Fibroblast of skin of back (primary cell): ENCODE measurements around the gene C6orf89. TPM values are rescaled to one million over a fixed set of nuclear protein-coding genes. Genes with fewer than 3 reads are reported as not detected.
A peak's percentile ranks its signal among the peaks of the same experiment; 100 is the strongest.

Experiments used
- DNase-seq: peaks from one replicate; pipeline ENCODE4 v3.0.0-alpha.2; 2013
- polyA plus RNA-seq, 2 experiments: library from polyadenylated mRNA; unstranded; fragments of 120-200 nt; gene quantifications; one replicate each; pipeline ENCODE4 v1.2.1, GENCODE V29; 2013; ENCODE audit not compliant: insufficient read length in 2 of 2

C6orf89 gene
- 35.0 TPM for polyA plus RNA-seq (2013, experiment 1 of 2; ENCODE audit: insufficient read length)
- 36.5 TPM for polyA plus RNA-seq (2013, experiment 2 of 2; ENCODE audit: insufficient read length)

GRCh38 chr6:36885461-36886401 is at the start of gene C6orf89:
TSS of gene C6orf89 (plus strand) at chr6:36885952. CDS start at chr6:36899445, 13,493 bp downstream.
- peak; percentile 97 for DNase-seq

DNA sequence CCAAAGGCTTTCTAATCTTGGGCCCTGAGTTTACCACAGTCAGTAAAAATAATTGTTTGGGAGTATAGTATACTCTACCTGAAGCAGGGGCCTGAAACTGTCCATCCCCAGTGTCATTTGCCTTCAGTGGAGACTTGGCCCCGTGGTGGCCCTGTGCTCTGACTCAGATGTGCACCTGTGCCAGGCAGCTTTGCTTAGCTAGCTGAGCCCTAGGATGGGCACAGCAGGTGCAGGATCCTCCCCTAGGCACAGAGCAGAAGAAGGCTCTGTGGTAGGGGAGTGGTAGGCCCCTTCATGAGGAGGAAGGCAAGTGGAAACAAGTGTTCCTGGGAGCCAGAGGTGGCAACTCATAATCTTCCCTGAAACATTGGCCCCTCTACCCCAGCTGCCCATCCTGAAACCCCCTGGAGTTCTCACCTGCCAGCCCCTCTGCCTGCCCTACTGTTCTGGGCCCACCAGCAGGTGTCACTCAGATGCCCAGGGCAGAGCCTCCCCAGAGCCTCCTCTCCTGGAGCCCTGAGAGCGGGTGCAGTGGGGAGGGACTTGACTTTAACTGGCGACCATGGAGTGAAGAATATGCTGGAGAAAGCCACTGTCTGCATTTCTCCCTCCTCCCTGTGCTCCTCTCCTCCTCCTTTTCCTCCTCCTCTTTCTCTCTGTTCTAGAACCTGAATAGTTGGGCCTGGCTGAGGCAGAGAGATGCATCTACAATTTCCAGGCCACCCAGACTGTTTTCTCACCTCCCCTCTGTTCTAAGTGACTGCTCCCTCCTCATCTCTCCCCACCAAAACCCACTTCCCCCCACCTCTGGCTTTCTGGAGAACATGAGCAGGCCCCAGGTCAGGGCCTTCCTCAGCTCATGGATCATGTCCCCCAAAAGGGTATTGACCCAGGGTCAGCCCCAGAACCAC is 49.4 kb upstream of the C6orf89 start:
- no peak for DNase-seq

- DNase-seq, result no peak
Measured at GRCh38 chr6:36837022-36837339, 48.8 kb upstream of the C6orf89 start.

GRCh38 chr6:36837686-36838085 is 48.1 kb upstream of the C6orf89 start:
- DNase-seq, result no peak

GRCh38 chr6:36838896-36839748 is 46.6 kb upstream of the C6orf89 start, which contains the start of gene CPNE5:
TSS of gene CPNE5 (minus strand) at chr6:36839444. CDS start at chr6:36839377, 67 bp downstream.
- no peak for DNase-seq

DNA sequence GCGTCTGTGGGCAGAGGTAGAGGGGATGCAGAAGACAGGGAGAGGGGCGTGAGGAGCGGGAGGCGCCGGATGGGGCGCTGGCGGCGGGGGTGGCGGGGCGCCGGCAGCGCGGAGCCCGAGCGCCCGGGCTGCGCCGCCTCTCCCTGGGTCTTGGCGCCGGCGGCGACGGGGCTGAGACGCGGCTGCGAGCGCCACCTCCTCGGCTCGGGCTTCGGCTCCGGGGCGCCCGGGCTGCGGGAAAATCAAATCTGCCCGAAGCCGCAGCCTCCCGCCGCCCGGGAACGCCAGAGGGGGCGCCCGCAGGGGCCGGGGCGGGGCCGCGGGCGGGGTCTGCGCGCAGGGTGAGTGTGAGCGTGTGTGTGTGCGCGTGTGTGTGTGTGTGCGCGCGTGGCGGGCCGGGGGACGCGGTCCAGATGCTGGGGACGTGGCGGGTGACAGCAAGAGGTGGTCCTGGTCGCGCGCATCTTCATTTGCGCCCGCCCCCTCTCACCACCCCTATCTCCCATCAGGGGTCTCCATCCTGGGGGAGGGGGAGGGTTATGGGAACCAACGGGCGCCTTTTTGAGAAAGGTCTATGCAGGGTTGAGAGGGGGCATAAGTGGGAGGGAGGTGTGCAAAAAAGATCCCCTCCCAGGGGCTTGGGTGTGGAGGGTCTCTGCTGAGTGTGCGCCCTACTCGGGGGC is 45.9 kb upstream of the C6orf89 start:
- peak; percentile 40 for DNase-seq

DNA sequence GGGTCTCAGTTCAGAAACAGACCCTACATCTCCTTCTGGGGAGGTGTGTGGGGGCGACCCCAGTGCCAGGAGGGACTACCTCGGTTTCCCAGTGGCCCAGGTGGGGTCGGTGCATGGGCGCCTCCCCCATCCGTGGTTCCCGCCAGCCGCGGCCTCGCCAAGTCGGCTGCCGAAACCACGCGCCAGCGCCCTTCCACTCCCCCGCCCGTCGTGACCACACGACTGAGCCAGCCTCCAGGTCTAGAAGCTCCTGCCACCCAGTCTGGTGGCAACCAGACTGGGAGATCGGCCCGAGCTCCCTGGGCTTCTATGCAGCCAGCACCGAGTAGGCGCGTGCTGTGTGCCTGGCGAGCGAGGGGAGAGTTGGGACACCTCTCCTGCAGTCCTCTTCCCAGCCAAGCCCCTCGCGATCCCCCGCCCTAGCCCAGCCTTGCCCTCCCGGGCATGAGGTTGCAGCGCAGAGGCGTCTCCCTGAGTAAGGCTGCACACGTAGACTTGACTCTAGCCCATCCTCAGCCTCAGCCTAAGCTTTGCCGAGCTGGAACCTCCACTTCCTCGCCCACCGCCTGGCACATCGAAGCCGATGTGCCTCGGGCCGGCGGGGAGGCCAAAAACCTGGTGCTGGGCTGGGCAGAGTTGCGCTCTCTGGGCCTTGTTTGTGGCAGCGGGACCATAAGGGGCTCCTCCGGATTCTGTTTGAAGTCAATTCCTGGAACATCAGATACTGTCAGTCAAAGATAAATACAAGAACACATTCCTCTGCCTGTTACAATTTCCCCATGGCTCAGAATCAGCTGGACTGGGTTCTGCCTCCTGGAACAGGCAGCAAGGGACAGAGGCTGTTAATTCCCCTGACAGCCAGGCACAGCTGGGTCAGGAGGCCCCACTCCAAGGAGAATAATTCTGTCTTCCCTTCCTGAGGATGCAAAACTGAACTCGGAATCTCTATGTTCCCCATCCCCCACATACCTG is 45.0 kb upstream of the C6orf89 start:
- no peak for DNase-seq

- DNase-seq, result no peak
Measured at GRCh38 chr6:36841756-36842155, 44.0 kb upstream of the C6orf89 start.

DNA sequence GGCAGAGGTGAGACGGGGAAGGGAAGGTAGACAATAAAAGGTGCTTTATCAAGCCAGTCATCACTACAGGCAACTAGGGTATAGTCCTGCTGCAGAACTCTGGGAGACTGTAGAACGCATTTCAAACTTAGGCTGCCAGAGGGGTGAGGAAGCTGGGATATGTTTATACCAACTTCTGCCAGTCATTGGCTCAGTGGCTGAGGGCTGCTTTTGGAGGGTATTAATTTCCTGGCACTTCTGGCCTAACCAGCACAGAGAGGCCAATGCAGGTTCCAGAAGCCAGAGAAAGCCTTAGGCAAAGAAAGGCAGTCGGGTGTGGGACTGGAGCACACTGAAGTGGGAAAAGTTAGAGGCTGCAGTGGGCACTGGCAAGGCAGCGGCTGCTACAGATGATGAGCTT is 42.6 kb upstream of the C6orf89 start:
- no peak for DNase-seq

- DNase-seq, result no peak
Measured at GRCh38 chr6:36844232-36845170, 41.3 kb upstream of the C6orf89 start.

DNA sequence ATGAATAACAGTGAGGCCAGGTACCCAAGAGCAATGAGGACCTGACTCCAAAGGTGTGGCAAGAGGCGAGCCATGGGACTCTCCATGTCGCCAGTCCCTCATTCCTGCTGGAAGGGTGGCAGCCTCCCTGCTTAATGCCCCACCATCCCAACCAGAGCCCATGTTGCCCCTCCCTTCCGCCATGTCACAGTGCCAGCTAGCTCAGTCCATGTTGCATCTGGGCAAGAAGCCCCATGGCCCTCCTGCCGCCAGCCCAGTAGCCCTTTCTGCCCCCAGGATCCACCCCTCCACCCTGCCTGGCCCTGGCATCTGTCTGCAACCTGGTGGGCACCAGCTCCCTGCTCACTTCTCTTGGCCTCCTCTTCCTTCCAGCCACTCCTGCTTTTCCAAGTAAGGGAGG is 40.5 kb upstream of the C6orf89 start:
- no peak for DNase-seq

- no peak for DNase-seq
Measured at GRCh38 chr6:36847152-36847551, 38.6 kb upstream of the C6orf89 start.

DNA sequence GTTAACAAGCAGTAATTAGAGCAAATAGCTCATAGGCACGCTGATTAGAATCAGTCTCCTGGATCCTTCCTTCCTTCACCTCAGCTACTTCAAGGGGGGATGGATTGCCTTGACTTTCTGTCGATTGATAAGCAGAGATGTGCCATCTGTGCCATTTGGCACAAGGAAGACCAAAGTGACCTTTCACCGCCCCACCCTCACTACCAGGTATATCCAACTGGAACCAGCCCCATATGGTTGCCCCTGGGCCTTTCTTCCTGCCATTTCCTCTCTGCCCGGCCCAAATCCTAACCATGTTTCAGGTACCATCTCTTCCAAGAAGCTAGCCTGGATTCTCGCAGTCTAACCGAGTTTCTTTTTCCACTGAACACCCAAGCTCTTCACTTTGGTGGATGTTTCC is 37.8 kb upstream of the C6orf89 start:
- no peak for DNase-seq

DNA sequence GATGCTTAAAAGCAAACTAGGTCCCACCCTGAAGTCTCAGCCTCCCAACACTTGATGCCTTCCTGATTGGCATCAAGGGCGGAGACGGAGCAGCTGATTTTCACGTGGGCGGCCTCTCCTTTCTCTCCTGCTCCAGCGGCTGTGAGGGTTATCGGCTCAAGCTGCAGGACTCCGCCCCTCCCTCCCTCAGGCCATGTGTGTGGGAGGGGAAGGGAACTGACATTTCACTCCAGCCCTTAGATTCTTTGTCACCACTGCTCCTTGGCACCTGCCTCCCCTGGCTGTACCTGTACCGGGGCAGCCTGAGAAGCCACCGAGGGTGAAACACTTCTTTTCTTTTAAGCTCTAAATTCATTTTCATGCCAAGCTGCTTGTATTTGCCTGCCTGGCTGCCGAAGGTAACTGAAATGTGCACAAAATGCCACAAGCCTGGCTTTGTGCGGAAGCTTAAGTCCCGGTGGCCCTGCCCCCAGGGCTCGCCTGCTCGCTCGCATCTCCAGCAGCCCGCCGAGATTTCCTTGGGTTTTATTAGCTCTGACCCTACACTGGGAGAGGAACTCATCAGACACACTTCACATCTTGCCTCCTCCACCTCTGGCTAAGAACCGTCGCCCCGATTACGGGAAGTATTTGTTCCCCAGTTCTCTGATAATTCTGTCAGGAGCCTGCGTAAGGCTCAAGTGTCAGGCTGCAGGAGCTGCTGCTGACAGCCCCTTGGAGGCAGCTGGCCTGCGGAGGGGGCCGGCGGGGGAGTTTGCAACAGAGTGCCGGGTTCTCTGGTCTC is 36.9 kb upstream of the C6orf89 start:
- DNase-seq, result no peak

- no peak for DNase-seq
Measured at GRCh38 chr6:36850021-36850420, 35.7 kb upstream of the C6orf89 start.

- DNase-seq, result peak; percentile 72
Measured at GRCh38 chr6:36851149-36851614, 34.6 kb upstream of the C6orf89 start.

DNA sequence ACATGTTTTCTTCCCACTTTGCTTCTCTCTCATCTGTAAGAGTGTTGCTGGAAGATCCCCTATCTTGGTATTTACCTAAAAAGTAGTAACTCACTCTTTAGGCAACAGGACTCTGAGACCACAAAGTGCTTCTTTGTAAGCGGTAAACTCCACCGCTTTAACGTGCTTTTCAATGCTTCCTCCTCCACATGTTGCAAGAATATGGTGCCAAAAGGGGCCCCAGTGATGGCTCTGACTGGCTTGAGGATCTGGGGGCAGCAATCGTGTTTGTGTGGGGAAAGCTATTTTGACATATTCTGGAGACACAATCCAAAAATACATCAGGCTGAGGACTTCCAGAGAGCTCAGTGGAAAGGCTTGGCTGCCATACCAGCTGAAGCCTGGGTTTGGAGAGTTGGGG is 34.1 kb upstream of the C6orf89 start:
- no peak for DNase-seq

- DNase-seq, result peak; percentile 74
Measured at GRCh38 chr6:36852481-36853147, 33.1 kb upstream of the C6orf89 start.
